Activated CD8-positive, alpha-beta T cell treated with anti-CD3 and anti-CD28 coated beads for 36 hours (primary cell): ENCODE results near the gene DMC1. TPM values are rescaled to one million over a fixed set of nuclear protein-coding genes. Genes with fewer than 3 reads are reported as not detected.

Experiments
- ATAC-seq: fragments of 200-7000 bp; cut with Tn5 transposase; one replicate; pipeline ENCODE4 v1.10.0; 2021; ENCODE audit warnings: mild to moderate bottlenecking, moderate library complexity
- CTCF ChIA-PET: fragments of 350-600 bp; sonication (Branson Sonifier 250); formaldehyde crosslinking; loops from one replicate; lab custom pipeline; 2021; ENCODE audit warnings: antibody characterized with exemption; lab: Charles Lee
- POLR2A ChIA-PET: fragments of 350-600 bp; sonication (Branson Sonifier 250); formaldehyde crosslinking; loops from one replicate; lab custom pipeline; 2021; ENCODE audit warnings: antibody characterized with exemption; lab: Charles Lee
- DNase-seq: peaks from one replicate; pipeline ENCODE4 v3.0.0-alpha.2; 2020
- H3K27ac Mint-ChIP-seq: one replicate; pipeline ENCODE4 v1.8.0; 2021; ENCODE audit warnings: mild to moderate bottlenecking, mixed read lengths
- H3K27me3 Mint-ChIP-seq: one replicate; pipeline ENCODE4 v1.8.0; 2021; ENCODE audit warnings: mixed read lengths
- H3K36me3 Mint-ChIP-seq: one replicate; pipeline ENCODE4 v1.8.0; 2021; ENCODE audit warnings: low read depth, mixed read lengths
- H3K4me1 Mint-ChIP-seq: one replicate; pipeline ENCODE4 v1.8.0; 2021; ENCODE audit warnings: low read depth, mixed read lengths
- H3K4me3 Mint-ChIP-seq: one replicate; pipeline ENCODE4 v1.8.0; 2021; ENCODE audit warnings: mild to moderate bottlenecking, moderate library complexity, mixed read lengths
- H3K9me3 Mint-ChIP-seq: one replicate; pipeline ENCODE4 v1.8.0; 2021; ENCODE audit warnings: mixed read lengths
- intact Hi-C: fragments of 100-400 bp; cut with micrococcal nuclease; formaldehyde crosslinking; loops from one replicate; pipeline ENCODE4 v1.10.0; 2022
- total RNA-seq, 2 experiments: library from RNA; stranded (reverse); gene quantifications; one replicate each; pipeline ENCODE4 v1.2.3, GENCODE V29; 2021
- TF ChIP-seq, protein P1 (sequence below): fragments of 200-600 bp; IDR thresholded peaks from one replicate; pipeline ENCODE4 v1.8.0; 2022; ENCODE audit warnings: antibody characterized with exemption, mild to moderate bottlenecking

Gene DMC1
- total RNA-seq, 2 experiments from 2014 or later = 14.2 to 15.1 TPM

DNA sequence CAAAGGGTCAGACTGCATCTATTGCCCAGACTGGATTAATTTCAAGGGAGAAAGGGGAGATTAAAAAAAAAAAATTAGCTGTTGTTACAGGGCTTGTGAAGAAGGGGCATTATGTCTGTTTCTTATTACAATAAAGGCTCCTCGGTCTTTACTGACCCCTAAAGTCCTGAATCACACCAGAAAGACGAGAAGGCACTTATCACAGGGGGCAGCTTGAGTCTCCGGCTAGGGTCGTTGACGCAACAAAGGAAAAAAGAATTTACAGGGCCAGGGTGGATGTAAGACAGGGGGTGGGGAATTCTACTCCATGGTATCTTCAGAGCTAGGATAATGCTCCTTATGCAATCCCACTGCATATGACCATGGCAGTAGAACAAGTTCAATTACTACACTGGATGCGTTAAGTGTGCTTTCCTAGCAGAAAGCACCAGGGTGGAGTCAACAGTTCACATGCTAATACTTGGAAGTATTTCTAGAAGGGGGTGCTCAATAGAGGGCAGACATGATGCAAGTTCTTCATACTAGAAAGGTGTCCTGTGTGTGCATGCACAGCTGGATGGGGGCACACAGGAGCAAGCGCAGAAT, 80.3 kb downstream of the DMC1 start:
- Mint-ChIP-seq H3K9me3 (no peaks in the 10 kb centered on the region), H3K36me3 (peaks cover 85% of the 10 kb centered on the region), H3K4me1 (peaks cover 68% of the 10 kb centered on the region), H3K27ac (peak overlapping the region; percentile 89), H3K27me3 (no peaks in the 10 kb centered on the region), H3K4me3 (no peak overlapping the region)
- intact Hi-C loops = no loop called here
- DNase-seq (no peak), ATAC-seq (no peak)
- POLR2A ChIA-PET = interaction anchor here (0.6 to 7.4 kb wide), 8 partner anchors 9 to 315 kb away, joined by 3 to 43 read pairs (median 6); partner anchors contain the start of gene KDELR3
- TF ChIP-seq, protein P1, sequence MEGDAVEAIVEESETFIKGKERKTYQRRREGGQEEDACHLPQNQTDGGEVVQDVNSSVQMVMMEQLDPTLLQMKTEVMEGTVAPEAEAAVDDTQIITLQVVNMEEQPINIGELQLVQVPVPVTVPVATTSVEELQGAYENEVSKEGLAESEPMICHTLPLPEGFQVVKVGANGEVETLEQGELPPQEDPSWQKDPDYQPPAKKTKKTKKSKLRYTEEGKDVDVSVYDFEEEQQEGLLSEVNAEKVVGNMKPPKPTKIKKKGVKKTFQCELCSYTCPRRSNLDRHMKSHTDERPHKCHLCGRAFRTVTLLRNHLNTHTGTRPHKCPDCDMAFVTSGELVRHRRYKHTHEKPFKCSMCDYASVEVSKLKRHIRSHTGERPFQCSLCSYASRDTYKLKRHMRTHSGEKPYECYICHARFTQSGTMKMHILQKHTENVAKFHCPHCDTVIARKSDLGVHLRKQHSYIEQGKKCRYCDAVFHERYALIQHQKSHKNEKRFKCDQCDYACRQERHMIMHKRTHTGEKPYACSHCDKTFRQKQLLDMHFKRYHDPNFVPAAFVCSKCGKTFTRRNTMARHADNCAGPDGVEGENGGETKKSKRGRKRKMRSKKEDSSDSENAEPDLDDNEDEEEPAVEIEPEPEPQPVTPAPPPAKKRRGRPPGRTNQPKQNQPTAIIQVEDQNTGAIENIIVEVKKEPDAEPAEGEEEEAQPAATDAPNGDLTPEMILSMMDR = no peak
- CTCF ChIA-PET = no interaction called here

DNA sequence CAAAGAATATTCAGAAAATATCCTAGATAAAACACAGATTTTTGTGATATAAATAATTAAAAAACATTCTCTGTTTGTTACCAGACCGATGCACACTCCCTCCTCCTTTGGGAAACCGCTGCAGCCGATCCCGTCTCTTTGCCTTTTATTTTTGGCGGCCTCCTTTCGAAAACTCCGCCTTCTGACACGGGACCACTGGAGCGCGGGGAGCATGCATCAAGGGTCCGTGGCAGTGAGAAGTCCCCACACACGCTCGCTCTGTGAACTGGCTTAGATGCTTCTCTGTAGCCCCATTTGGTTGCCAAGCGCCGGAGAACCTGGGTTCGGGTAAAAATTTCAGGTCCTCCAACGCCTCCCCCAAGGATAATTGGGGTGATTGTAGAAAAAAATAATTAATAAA, 80.8 kb downstream of the DMC1 start:
- H3K27me3 Mint-ChIP-seq = no peaks in the 10 kb centered on the region
- CTCF ChIA-PET = interaction anchor here (0.9 kb wide), 1 partner anchor 83 kb away, joined by 3 read pairs; no protein-coding TSS in a partner anchor

DNA sequence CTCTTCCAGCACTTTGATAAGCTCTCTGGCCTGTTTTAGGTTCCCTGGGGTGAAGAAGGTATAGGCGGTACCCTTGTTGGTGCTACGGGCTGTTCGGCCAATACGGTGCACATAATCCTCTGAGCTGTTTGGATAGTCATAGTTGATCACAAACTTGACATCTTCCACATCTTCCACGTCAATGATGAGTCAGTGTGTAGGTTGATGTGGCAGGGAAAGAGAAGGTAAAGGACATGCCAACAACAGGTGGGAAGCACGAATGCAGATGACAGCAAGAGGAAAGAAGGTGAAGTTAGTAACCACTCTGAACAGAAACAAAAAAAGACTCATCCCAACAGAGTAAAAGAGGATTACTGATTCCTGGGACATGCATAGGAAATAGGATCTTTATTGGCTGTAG, 82.0 kb downstream of the DMC1 start:
- H3K4me1 Mint-ChIP-seq = peaks cover 70% of the 10 kb centered on the region
- peak; percentile 31 for ATAC-seq
- POLR2A ChIA-PET = interaction anchor here (0.8 to 7.4 kb wide), 4 partner anchors 10 to 618 kb away, joined by 3 to 43 read pairs (median 4); no protein-coding TSS in a partner anchor

More for the DNA sequence above, 80.8 kb downstream of the DMC1 start:
- peaks cover 67% of the 10 kb centered on the region for H3K4me1 Mint-ChIP-seq
- H3K36me3 Mint-ChIP-seq = peaks cover 85% of the 10 kb centered on the region
- no peak overlapping the region for H3K4me3 Mint-ChIP-seq
- DNase-seq = no peak
- ATAC-seq = no peak
- intact Hi-C loops = no loop called here
- peak overlapping the region; percentile 30 for H3K27ac Mint-ChIP-seq
- no peaks in the 10 kb centered on the region for H3K9me3 Mint-ChIP-seq
- TF ChIP-seq, protein P1 = no peak
- POLR2A ChIA-PET = interaction anchor here (1.0 to 7.4 kb wide), 5 partner anchors 9 to 619 kb away, joined by 3 to 43 read pairs (median 4); no protein-coding TSS in a partner anchor

DNA sequence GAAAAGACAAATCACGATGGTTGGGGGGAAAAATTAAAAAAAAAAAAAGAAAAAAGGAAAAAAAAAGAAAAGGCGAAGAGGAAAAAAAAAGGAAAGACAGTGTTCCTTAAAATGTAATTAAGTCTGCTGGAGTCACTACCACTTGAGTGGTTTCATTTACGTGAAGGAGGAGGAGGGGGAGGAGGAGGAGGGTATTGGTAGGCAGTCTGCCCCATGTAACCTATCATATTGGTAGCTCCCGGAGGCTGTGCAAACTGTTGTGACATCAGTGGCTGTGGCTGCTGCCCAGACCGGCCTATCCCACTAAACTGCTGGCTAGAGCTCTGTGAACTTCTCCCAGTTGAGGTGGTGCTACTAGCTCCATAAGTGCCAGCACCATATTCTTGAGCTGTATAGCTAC, 84.2 kb downstream of the DMC1 start:
- TF ChIP-seq, protein P1 = no peak
- no peaks in the 10 kb centered on the region for H3K9me3 Mint-ChIP-seq
- ChIA-PET POLR2A (interaction anchor here (0.9 to 7.4 kb wide), 3 partner anchors 11 to 77 kb away, joined by 3 to 43 read pairs (median 3); no protein-coding TSS in a partner anchor), CTCF (interaction anchor here (0.8 to 0.9 kb wide), 2 partner anchors 10 to 86 kb away, joined by 3 read pairs; no protein-coding TSS in a partner anchor)
- no peak overlapping the region for H3K4me3 Mint-ChIP-seq
- H3K36me3 Mint-ChIP-seq = peaks cover 85% of the 10 kb centered on the region
- ATAC-seq (peak; percentile 32), DNase-seq (no peak)
- intact Hi-C loops = no loop called here
- H3K27ac Mint-ChIP-seq = no peak overlapping the region
- no peaks in the 10 kb centered on the region for H3K27me3 Mint-ChIP-seq
- H3K4me1 Mint-ChIP-seq = peaks cover 59% of the 10 kb centered on the region

More for the DNA sequence above, 82.0 kb downstream of the DMC1 start:
- intact Hi-C loops = no loop called here
- no peak for DNase-seq
- peak overlapping the region; percentile 80 for H3K27ac Mint-ChIP-seq
- peaks cover 85% of the 10 kb centered on the region for H3K36me3 Mint-ChIP-seq
- H3K27me3 Mint-ChIP-seq = no peaks in the 10 kb centered on the region
- CTCF ChIA-PET = interaction anchor here (0.9 to 1.0 kb wide), 2 partner anchors 83 to 84 kb away, joined by 3 read pairs; no protein-coding TSS in a partner anchor
- H3K4me3 Mint-ChIP-seq = no peak overlapping the region
- no peaks in the 10 kb centered on the region for H3K9me3 Mint-ChIP-seq
- TF ChIP-seq, protein P1 = no peak

DNA sequence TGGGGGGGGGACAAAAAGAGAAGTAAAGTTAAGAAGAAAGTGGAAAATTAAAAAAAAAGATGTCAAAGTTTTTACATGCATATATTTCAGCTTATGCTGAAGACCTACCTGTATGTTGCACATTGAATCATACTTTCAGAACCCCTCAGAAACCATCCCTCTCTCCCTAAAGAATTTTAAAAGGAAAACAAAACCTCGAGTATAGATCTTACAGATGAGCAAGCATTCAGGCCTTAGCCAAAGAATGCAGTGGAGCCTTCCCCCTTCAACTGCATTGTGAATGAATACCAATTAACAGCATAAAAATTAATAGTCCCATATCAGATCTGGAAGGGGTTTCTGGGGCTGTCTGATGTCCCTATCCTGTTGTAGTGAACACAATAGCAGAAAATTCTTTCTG, 85.7 kb downstream of the DMC1 start:
- ATAC-seq (no peak), DNase-seq (no peak)
- peaks cover 70% of the 10 kb centered on the region for H3K36me3 Mint-ChIP-seq
- TF ChIP-seq, protein P1 = no peak
- peak overlapping the region; percentile 59 for H3K27ac Mint-ChIP-seq
- CTCF ChIA-PET = no interaction called here
- H3K4me1 Mint-ChIP-seq = peaks cover 44% of the 10 kb centered on the region
- POLR2A ChIA-PET = interaction anchor here (0.6 to 4.7 kb wide), 6 partner anchors 11 to 490 kb away, joined by 3 to 22 read pairs (median 4); no protein-coding TSS in a partner anchor
- H3K9me3 Mint-ChIP-seq = no peaks in the 10 kb centered on the region
- H3K4me3 Mint-ChIP-seq = no peak overlapping the region
- intact Hi-C loops = no loop called here
- H3K27me3 Mint-ChIP-seq = no peaks in the 10 kb centered on the region
